Measurements from ENCODE around the gene MDK. TPM values are rescaled to one million over a fixed set of nuclear protein-coding genes. Genes with fewer than 3 reads are reported as not detected.
"Not testable (repeated sequence)": the region's sequence is repeated elsewhere in the genome, so short reads cannot be mapped to it uniquely, and the experiment has no call there.

Gene MDK
- total RNA-seq, 1 donor from 2014 or later = 5.4 TPM

DNA sequence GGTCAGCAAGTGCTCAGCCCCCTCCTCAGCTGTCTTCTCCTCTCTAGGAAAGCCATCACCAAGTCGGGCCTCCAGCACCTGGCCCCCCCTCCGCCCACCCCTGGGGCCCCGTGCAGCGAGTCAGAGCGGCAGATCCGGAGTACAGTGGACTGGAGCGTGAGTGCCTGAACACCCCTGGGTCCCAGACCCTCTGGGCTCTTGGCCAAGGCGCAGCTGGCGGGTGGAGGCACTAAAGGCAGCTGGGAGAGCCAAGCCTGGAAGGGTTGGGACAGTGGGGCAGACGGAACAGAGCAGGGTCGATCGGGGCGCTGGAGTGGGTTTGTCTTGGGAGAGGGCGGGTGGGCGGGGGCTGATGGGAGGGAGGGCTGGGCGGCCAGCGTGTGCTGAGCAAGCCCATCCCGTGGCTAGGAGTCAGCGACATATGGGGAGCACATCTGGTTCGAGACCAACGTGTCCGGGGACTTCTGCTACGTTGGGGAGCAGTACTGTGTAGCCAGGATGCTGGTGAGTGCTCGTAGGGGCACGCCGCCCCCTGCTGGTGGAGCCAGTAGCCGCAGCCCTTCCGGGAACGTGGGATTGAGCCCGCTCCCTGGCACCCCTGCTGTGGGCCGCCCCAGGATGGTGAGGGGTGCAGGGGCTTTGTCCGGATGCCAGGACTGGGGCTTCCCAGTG, 14.1 kb upstream of the MDK start:
- peak; percentile 92 for DNase-seq
- H3K27ac Mint-ChIP-seq = peak overlapping the region; percentile 71
- intact Hi-C loops (cut with micrococcal nuclease) = loop anchor here (1.0 to 5.0 kb wide), 2 partner anchors 15 to 130 kb away; no protein-coding TSS in a partner anchor
- H3K36me3 Mint-ChIP-seq (ENCODE audit: low read depth) = peaks cover 29% of the 10 kb centered on the region
- no peaks in the 10 kb centered on the region for H3K9me3 Mint-ChIP-seq
- H3K27me3 Mint-ChIP-seq = no peaks in the 10 kb centered on the region
- peaks cover 17% of the 10 kb centered on the region for H3K4me1 Mint-ChIP-seq
- no peak overlapping the region for H3K4me3 Mint-ChIP-seq

GRCh38 chr11:46367916-46368267, 13.6 kb upstream of the MDK start:
- Mint-ChIP-seq H3K4me3 (no peak overlapping the region), H3K27me3 (no peaks in the 10 kb centered on the region), H3K36me3 (ENCODE audit: low read depth) (peaks cover 30% of the 10 kb centered on the region), H3K9me3 (no peaks in the 10 kb centered on the region), H3K4me1 (peaks cover 13% of the 10 kb centered on the region), H3K27ac (no peak overlapping the region)
- no peak for DNase-seq
- intact Hi-C loops (cut with micrococcal nuclease) = loop anchor here (1.0 to 5.0 kb wide), 2 partner anchors 16 to 131 kb away; no protein-coding TSS in a partner anchor

GRCh38 chr11:46369458-46370152, 11.9 kb upstream of the MDK start:
- Mint-ChIP-seq H3K4me3 (no peak overlapping the region), H3K9me3 (no peaks in the 10 kb centered on the region), H3K27me3 (no peaks in the 10 kb centered on the region), H3K4me1 (peaks cover 11% of the 10 kb centered on the region), H3K36me3 (ENCODE audit: low read depth) (peaks cover 32% of the 10 kb centered on the region), H3K27ac (no peak overlapping the region)
- intact Hi-C loops (cut with micrococcal nuclease) = loop anchor here (1.0 to 5.0 kb wide), 2 partner anchors 132 to 169 kb away; no protein-coding TSS in a partner anchor
- DNase-seq = peak; percentile 87

DNA sequence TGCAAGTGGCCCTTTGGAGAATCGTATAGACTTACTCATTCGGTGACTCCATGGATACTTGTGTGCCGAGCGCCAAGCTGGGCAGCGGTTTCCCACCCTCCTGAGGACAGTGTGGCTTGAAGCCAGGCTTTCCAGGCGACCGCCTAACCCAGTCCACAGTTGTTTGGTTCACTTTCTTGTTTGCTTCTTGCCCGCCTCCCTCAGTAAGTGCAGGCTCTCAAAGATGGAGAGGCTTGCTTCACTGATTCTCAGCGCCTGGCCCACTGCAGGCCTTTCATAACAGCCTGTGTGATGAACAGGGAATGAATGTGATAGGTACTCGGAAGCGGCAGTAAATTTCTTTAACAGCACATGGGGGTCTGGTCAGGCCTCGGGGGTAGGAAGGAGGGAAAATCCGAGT, 11.2 kb upstream of the MDK start:
- Mint-ChIP-seq H3K9me3 (no peaks in the 10 kb centered on the region), H3K36me3 (ENCODE audit: low read depth) (peaks cover 36% of the 10 kb centered on the region)
- intact Hi-C loops (cut with micrococcal nuclease) = no loop called here

DNA sequence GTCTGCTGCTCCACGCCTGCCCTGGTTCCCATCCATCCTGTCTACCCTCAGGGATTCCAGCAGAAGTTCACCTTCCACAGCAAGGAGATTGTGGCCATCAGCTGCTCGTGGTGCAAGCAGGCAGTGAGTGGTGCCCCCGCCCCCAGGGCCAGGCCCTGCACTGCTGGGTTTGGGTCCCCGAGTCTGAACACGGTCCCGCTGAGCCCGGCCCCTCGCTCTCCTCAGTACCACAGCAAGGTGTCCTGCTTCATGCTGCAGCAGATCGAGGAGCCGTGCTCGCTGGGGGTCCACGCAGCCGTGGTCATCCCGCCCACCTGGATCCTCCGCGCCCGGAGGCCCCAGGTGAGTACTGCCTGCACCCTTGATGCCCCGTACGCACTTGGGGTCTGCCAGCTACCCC, 10.2 kb upstream of the MDK start:
- H3K9me3 Mint-ChIP-seq; H3K27ac Mint-ChIP-seq; intact Hi-C loops (cut with micrococcal nuclease); H3K4me3 Mint-ChIP-seq; DNase-seq; H3K27me3 Mint-ChIP-seq; H3K4me1 Mint-ChIP-seq: not testable (repeated sequence)
- peaks cover 40% of the 10 kb centered on the region for H3K36me3 Mint-ChIP-seq (ENCODE audit: low read depth)

More for the DNA sequence above, 11.2 kb upstream of the MDK start:
- Mint-ChIP-seq H3K27me3 (no peaks in the 10 kb centered on the region), H3K4me3 (no peak overlapping the region), H3K27ac (no peak overlapping the region), H3K4me1 (peaks cover 7% of the 10 kb centered on the region)
- DNase-seq = no peak

- no peak for DNase-seq
- Mint-ChIP-seq H3K27ac (no peak overlapping the region), H3K4me1 (peaks cover 6% of the 10 kb centered on the region), H3K36me3 (ENCODE audit: low read depth) (peaks cover 49% of the 10 kb centered on the region), H3K9me3 (no peaks in the 10 kb centered on the region), H3K27me3 (no peaks in the 10 kb centered on the region), H3K4me3 (no peak overlapping the region)
- intact Hi-C loops (cut with micrococcal nuclease) = no loop called here
Measured at GRCh38 chr11:46372086-46372485, 9.4 kb upstream of the MDK start.

- H3K4me3 Mint-ChIP-seq; H3K27me3 Mint-ChIP-seq; H3K27ac Mint-ChIP-seq; H3K4me1 Mint-ChIP-seq; intact Hi-C loops (cut with micrococcal nuclease); DNase-seq; H3K9me3 Mint-ChIP-seq: not testable (repeated sequence)
- H3K36me3 Mint-ChIP-seq (ENCODE audit: low read depth) = peaks cover 51% of the 10 kb centered on the region
Measured at GRCh38 chr11:46372501-46372900, 9.0 kb upstream of the MDK start.

DNA sequence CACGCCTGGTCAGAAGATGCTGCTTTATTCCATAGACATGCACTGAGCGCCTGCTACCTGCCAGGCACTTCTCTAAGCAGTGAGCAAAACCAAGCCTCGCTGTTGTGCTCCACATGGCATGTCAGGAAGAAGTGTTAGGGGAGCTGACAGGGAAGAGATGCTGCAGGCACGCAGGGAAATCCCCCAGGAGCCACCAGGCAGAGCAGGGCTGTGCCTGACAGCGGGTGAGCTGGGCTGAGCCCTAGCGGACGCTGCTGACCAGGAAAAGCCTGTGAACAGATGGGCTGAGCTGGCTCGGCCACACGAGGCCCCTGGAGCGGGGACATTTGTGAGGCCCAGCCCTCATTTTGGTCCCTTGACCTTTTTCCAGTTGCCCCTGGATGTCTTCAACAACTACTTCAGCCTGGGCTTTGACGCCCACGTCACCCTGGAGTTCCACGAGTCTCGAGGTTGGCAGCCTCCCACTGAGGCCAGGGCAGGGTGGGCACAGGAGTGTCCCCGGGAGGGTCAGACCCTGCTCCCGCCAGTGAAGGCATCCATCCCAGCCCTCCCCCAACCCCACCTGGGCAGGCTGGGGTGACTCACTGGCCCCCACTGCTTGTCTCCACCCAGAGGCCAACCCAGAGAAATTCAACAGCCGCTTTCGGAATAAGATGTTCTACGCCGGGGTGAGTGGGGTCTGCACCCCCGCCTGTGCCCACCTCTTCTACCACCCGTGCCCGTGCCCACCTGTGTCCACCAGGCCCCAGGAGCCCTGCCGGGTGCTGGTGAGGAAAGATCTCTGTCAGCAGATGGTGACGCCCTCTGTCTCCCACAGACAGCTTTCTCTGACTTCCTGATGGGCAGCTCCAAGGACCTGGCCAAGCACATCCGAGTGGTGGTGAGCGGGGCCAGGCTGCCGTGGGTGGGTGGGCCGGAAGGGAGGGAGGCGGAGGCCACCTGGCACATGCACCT, 7.4 kb upstream of the MDK start:
- intact Hi-C loops (cut with micrococcal nuclease) = no loop called here
- Mint-ChIP-seq H3K27me3 (no peaks in the 10 kb centered on the region), H3K4me3 (no peak overlapping the region), H3K4me1 (peaks cover 2% of the 10 kb centered on the region), H3K36me3 (ENCODE audit: low read depth) (peaks cover 53% of the 10 kb centered on the region), H3K9me3 (no peaks in the 10 kb centered on the region), H3K27ac (no peak overlapping the region)
- DNase-seq = no peak

DNA sequence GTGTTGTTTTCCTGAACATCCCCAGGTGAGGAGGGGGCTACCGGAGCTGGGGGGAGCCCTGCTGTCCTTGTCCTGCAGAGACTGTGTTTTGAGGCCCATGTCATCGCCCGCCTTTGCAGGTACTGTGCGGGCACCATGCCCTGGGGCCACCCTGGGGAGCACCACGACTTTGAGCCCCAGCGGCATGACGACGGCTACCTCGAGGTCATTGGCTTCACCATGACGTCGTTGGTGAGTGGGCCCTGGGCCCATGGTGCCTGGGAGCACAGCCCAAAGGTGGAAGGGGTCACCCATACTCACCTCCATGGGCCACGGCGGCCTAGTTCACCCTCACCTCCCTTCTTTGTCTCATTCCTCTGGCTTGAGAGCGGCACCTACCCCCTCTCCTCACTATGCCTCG, 6.7 kb upstream of the MDK start:
- H3K9me3 Mint-ChIP-seq = no peaks in the 10 kb centered on the region
- intact Hi-C loops (cut with micrococcal nuclease) = no loop called here
- no peak overlapping the region for H3K27ac Mint-ChIP-seq
- H3K4me1 Mint-ChIP-seq = peaks cover 3% of the 10 kb centered on the region
- no peak for DNase-seq
- peaks cover 49% of the 10 kb centered on the region for H3K36me3 Mint-ChIP-seq (ENCODE audit: low read depth)
- H3K27me3 Mint-ChIP-seq = no peaks in the 10 kb centered on the region
- no peak overlapping the region for H3K4me3 Mint-ChIP-seq

DNA sequence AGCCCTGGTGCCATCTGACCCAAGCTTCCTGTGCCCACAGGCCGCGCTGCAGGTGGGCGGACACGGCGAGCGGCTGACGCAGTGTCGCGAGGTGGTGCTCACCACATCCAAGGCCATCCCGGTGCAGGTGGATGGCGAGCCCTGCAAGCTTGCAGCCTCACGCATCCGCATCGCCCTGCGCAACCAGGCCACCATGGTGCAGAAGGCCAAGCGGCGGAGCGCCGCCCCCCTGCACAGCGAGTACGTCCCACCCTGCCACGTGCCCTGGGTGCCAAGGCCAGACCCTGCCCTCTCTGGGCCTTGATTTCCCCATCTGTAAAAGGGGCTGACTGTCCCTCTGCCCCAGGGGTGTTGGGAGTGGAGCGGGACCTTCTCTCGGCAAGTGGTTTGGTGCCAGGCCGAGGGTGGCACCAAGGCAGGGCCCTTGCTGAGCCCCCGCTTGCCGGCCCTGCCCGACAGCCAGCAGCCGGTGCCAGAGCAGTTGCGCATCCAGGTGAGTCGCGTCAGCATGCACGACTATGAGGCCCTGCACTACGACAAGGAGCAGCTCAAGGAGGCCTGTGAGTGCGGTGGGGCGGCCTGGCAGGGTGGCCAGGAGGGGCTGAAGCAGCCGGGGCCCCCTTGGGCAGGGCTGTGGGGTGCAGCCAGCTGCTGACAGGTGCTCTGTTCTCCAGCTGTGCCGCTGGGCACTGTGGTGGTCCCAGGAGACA, 5.9 kb upstream of the MDK start:
- Mint-ChIP-seq H3K4me1 (peaks cover 6% of the 10 kb centered on the region), H3K36me3 (ENCODE audit: low read depth) (peaks cover 44% of the 10 kb centered on the region), H3K27me3 (no peaks in the 10 kb centered on the region), H3K9me3 (no peaks in the 10 kb centered on the region), H3K27ac (no peak overlapping the region), H3K4me3 (no peak overlapping the region)
- no peak for DNase-seq
- intact Hi-C loops (cut with micrococcal nuclease) = no loop called here

GRCh38 chr11:46376258-46377050, 5.0 kb upstream of the MDK start:
- H3K36me3 Mint-ChIP-seq (ENCODE audit: low read depth) = peaks cover 44% of the 10 kb centered on the region
- no peak overlapping the region for H3K27ac Mint-ChIP-seq

GRCh38 chr11:46377290-46377689, 4.2 kb upstream of the MDK start:
- Mint-ChIP-seq H3K4me1 (peaks cover 9% of the 10 kb centered on the region), H3K9me3 (no peaks in the 10 kb centered on the region), H3K27ac (no peak overlapping the region), H3K36me3 (ENCODE audit: low read depth) (peaks cover 43% of the 10 kb centered on the region), H3K4me3 (no peak overlapping the region), H3K27me3 (peaks cover 5% of the 10 kb centered on the region)
- intact Hi-C loops (cut with micrococcal nuclease) = no loop called here
- DNase-seq = no peak

More at GRCh38 chr11:46376258-46377050, 5.0 kb upstream of the MDK start:
- no peak overlapping the region for H3K4me3 Mint-ChIP-seq
- no peaks in the 10 kb centered on the region for H3K9me3 Mint-ChIP-seq
- intact Hi-C loops (cut with micrococcal nuclease) = no loop called here
- H3K27me3 Mint-ChIP-seq = no peaks in the 10 kb centered on the region
- peaks cover 6% of the 10 kb centered on the region for H3K4me1 Mint-ChIP-seq
- no peak for DNase-seq

DNA sequence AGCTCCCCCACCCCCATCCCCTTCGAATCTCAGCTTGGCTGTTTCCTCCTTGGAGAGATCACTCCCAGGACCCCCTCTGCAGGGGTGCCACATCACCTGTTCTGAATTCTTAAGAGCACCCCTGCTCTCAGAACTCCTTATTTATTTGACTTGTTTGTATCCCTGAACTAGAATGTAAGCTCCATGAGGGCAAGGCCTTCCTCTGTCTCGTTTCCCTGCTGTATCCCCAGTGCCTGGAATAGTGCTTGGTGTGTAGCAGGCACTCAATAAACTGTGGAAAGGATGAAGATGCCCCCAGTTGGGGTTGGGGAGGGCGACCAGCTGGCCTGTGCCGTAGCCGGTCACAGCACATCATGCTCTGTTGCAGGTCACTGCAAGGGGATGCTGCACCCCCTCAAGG, 3.6 kb upstream of the MDK start:
- Mint-ChIP-seq H3K4me1 (peaks cover 9% of the 10 kb centered on the region), H3K27ac (no peak overlapping the region), H3K4me3 (no peak overlapping the region), H3K9me3 (no peaks in the 10 kb centered on the region), H3K27me3 (peaks cover 5% of the 10 kb centered on the region), H3K36me3 (ENCODE audit: low read depth) (peaks cover 39% of the 10 kb centered on the region)
- intact Hi-C loops (cut with micrococcal nuclease) = no loop called here
- no peak for DNase-seq
